NCI-H187 (cell line): Measurements from ENCODE around the gene WNT6.
"Not testable (repeated sequence)": the region's sequence is repeated elsewhere in the genome, so short reads cannot be mapped to it uniquely, and the experiment has no call there.

Experiments
- DNase-seq, 2 experiments: peaks; one replicate each; lab custom pipeline; 2025; lab: John Stamatoyannopoulos, UW

The WNT6 gene

GRCh38 chr2:218830526-218831306 is 28.9 kb upstream of the WNT6 start:
- no peak for DNase-seq

DNA sequence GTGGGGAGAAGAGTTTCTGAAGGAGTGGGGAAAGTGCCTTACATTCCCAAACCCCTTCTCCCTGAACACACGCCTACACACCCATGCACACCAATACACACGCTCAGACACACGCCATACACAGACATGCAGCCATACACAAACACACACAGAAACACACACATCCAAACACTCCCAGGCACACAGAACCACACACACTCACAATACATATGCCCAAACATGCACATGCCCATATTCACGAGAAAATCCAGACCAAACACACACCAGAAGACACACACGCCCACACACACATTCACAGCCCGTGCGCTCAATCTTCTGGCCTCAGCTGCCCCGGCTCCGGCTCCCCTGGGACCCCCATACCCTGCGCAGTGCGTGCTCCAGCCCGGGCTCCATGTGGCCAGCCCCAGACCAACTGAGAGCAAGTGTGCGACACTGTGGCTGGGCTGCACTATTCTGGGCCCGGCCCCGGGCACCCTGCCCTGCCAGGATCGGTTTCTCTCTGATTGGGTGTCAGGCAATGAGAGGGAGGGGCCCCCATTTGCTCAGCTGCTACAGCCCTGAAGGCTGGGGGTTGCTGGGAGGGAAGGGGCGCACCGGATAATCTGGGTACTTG is 28.1 kb upstream of the WNT6 start, which contains the start of gene PRKAG3:
Gene PRKAG3 (minus strand): TSS at position 426 of the 613 bp plus-strand sequence.
- DNase-seq, result no peak

DNA sequence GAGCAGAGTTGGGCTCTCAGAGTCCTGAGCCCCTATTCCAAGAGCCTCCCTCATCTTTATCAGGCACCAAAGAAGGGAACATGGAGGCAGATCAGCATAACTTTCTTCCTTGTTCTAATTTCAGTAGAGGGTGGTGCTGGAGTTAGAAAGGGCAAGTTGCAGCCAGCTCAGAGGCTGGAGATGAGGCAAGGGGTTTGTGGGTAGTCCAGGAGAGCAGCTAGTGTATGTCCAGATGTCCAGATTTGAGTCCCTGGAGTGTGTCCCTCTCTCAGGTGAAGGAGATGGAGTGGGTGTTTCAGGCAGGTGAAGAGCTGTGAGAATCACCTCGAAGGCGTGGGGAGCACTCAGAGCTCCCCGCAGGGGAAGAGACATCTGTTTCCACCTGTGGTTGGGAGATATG is 27.5 kb upstream of the WNT6 start:
- DNase-seq, result no peak

- DNase-seq, result no peak
These were observed 27.1 kb upstream of the WNT6 start for GRCh38 chr2:218832520-218832919.

DNA sequence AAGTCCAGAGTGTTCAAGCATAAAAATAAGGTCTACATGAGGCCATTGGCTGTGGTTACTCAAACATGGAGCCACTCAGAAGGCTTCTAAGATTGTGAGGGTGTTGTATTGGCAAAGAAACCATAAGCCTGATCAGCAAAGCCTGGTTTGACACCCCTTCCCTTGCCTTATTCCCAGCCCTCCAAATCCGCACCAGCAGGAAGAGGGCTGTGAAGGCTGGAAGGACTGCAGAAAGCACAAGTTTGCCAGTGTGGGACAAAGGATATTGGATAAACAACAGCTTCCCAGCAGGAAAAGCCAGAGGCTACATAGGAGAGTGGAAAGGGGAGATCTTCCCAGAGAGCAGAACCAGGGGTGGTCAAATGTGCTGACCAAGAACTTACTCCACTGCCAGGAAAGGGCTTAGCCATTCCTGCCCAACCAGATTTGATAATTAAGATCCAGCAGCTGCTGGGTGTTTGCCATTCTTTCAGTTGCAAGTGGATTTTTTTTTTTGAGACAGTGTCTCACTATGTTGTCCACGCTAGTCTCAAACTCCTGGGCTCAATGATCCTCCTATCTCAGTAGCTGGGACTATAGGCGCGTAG is 26.5 kb upstream of the WNT6 start:
- DNase-seq, result no peak

DNA sequence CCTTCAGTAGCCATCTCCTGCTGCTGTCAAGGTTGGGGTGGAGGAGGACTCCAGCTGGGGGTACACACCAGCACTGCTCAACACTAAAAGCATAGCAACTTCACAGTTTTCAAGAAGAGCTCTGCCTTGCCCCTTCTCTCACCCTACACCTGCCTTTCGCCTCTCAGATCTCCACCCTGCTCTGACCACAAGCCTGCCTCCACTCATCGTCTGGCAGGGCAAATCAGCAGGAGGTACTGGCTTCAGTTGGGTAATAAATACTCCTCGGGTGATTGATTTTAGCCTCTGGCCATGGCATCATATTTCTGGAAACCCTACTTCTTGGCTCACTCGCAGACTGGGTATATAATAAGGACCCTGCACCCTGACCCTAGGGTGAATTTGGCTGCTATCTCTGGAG is 24.9 kb upstream of the WNT6 start:
- no peak for DNase-seq

DNA sequence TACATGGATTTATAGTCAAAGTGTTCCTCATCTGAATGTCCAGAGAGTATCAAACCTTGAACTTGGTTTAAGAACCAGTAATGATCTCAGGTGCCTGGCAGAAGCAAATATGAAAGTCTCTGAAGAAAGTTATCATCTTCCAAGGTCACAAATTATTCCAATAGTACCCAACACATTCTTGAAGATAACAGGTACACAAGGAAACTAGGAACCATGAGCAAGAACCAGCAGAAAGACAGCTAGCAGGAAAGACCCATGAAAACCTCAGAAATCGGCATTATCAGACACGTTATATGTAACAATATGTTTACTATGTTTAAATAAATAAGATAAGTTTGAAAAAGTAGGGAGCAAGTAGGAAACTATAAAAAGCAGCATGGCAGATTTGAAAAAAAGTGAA is 22.1 kb upstream of the WNT6 start:
- DNase-seq, result no peak

- DNase-seq, result no peak
These were observed 20.2 kb upstream of the WNT6 start for GRCh38 chr2:218839430-218839829.

- no peak for DNase-seq
These were observed 19.7 kb upstream of the WNT6 start for GRCh38 chr2:218839888-218840287.

DNA sequence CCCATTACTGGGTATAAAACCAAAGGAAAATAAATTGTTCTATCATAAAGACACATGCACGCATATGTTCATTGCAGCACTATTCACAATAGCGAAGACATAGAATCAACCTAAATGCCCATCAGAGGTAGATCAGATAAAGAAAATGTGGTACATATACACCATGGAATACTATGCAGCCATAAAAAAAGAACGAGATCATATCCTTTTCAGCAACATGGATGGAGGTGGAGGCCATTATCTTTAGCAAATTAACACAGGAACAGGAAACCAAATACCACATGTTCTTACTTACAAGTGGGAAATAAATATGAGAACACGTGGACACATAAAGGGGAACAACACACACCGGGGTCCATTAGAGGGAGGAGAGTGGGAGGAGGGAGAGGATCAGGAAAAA is 15.3 kb upstream of the WNT6 start:
- not testable (repeated sequence) for DNase-seq

DNA sequence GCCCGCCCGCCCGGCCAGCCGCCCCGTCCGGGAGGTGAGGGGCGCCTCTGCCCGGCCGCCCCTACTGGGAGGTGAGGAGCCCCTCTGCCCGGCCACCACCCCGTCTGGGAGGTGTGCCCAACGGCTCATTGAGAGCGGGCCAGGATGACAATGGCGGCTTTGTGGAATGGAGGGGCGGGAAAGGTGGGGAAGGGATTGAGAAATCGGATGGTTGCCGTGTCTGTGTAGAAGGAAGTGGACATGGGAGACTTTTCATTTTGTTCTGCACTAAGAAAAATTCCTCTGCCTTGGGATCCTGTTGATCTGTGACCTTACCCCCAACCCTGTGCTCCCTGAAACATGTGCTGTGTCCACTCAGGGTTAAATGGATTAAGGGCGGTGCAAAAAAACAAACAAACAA is 12.6 kb upstream of the WNT6 start:
- DNase-seq, result not testable (repeated sequence)

DNA sequence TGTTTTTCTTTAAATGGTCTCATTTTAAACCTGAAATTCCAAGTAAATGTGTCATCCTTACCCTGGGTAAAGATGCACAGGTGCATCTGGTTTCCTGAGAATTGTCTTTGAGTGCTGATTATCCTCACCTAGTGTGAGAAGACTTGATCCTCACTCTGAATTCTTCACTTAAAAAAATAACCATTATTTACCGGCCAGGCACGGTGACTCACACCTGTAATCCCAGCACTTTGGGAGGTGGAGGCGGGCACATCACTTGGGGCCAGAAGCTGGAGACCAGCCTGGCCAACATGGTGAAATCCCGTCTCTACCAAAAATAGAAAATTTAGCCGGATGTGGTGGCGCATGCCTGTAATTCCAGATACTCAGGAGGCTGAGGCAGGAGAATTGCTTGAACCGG is 9.9 kb upstream of the WNT6 start:
- DNase-seq, result no peak

DNA sequence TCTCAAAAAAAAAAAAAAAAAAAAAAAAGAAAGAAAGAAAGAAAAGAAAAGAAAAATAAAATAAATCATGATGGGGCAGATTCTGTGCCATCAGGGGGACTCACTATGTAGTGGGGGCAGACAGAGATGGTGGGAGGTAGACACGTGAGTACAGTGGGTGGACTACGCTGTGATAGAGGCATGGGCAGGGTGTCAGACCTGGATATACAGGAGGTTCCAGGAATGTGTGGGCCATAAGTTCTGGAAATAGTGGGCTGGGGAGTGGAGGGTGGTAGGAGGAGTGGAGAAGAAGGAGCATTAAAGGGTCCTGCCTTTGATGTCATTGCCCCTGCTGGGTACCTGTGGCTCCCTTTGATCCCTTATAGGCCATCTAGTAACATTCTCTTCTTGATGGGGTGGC is 8.8 kb upstream of the WNT6 start:
- DNase-seq, result no peak

DNA sequence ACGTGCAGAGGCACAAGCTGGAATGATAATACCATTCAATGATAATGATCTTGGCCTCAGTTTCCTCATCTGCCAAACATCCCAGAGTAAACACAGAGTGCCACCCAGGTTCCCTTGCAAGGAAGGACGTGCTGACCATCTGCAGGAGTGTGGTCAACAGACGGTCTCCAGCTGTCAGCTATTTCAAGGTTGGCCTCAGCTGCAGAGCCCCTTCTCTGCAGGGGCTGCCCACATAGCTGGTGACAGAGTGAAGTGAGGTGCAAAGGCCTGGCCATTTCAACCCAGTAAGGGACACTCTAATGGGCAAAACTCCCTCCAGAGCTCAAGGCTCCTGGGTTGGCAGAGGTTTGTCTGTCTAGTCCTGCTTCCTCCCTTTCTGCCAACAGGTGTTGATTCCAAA is 8.3 kb upstream of the WNT6 start:
- no peak for DNase-seq

- DNase-seq, result no peak
These were observed 6.5 kb upstream of the WNT6 start for GRCh38 chr2:218852911-218853667.

- no peak for DNase-seq
These were observed 5.8 kb upstream of the WNT6 start for GRCh38 chr2:218853766-218854165.

DNA sequence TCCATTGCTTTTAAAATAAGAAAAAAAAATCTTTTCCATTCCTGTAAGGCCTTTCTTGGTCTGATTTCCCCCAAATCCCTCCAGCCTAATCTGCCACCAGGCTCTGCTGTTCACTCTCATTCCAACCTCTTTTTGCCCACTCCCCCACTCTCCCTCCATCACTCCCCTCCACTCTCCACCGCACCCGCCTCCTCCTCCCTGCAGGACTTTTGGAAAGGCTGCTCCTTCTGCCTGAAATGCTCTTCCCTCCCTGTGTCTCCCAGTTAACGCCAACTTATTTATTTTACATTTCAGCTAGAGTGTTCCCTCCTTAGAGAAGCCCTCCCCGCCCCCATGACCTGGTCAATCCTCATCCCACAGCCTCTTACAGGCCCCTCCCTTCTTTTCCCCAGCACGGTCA is 4.7 kb upstream of the WNT6 start:
- no peak for DNase-seq

DNA sequence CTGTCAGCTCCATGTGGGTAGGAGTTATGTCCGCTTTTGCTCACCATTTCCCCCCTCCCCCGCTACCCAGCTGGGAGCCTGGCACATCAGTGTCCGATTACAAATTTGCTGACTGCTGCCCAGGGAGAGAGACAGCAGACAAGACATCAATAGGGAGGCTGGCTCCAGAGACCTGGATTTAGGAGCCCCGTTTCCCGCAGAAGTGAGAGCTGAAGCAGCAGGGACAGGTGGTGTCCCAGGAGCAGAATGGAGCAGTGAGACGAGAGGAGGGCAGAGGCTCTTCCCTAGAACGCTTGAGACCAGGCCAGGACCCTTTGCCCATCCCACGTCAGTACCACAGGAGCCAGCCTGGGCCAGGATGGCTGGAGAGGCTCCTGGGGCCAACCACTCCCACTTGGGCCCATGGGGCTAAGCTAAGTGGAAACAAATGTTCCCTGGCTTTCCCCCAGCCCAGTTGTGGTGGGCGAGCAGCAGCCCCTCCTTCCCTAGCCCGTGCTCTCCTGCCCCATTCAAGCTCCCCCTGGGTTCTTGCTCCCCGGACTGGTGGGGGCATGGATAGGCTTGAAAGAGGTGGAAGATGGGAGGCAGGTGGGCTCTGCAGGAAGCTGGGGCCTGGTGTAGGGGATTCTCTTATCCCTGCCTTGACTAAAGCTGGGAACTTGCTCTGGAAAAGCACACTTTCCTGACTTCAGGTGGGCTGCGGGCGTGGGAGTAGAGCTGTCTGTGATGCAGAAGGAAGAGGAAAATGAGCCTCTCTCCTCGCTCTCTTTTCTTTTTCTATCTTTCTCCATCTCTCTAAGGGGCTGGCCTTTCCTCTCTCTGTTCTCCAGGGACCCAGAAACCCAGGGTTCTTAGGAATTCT is 4.1 kb upstream of the WNT6 start:
- DNase-seq, result no peak

GRCh38 chr2:218856167-218856895 is 3.3 kb upstream of the WNT6 start:
- DNase-seq, result no peak

- no peak for DNase-seq
These were observed 2.7 kb upstream of the WNT6 start for GRCh38 chr2:218856896-218857243.
